HFF-Myc (cell line): ENCODE data around the gene ASPHD2.

Experiments
- DNase-seq: peaks from one replicate; pipeline ENCODE4 v3.0.0-alpha.2; 2011; ENCODE audit warnings: low read depth; ENCODE audit errors: extremely low read depth
- H3K4me3 ChIP-seq: replicated peaks from 2 replicates; pipeline ENCODE4 v1.5.1; 2011; ENCODE audit warnings: low read depth, mild to moderate bottlenecking, control low read depth, low read length
- TF ChIP-seq, protein P1 (sequence below): IDR thresholded peaks from 2 replicates; pipeline ENCODE4 v1.5.1; 2012; ENCODE audit warnings: mild to moderate bottlenecking, low read depth, low read length, control low read depth; ENCODE audit errors: missing control alignments

ASPHD2 gene

DNA sequence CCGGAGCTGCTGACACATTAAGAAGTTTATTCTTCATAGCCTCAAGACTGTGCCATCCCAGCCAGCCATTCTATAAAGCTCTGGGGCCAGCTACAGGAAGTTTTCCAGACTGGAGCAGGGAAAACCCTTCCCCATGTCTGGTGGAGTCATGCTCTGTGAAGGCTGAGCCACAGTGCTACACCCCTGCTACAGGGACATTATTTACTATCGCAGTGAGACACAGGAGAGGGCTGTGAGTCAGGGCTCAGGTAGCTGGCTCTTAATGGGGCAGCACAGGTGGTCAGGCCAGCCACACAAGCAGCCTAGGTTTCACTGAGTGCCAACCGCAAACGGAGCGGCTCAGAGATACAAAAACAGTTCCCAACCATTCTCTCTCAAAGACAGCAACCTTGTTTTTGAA is 42.5 kb downstream of the ASPHD2 start:
- peak; percentile 49 for DNase-seq

DNA sequence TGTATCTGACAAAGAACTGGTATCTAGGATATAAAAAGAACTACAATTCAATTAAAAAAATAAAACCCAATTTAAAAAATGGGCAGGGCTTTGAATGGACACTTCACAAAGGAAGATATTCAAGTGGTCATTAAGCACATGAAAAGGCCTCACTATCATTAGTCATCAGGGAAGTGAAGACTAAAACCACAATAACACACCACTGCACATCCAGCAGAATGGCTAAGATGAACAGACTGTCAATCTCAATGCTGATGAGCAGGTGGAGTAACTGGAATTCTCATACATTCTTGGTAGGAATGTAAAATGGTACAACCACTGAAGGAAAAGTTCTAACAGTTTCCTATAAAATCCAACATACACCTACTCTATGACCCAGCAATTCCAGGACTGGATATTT is 45.6 kb downstream of the ASPHD2 start:
- TF ChIP-seq, protein P1, sequence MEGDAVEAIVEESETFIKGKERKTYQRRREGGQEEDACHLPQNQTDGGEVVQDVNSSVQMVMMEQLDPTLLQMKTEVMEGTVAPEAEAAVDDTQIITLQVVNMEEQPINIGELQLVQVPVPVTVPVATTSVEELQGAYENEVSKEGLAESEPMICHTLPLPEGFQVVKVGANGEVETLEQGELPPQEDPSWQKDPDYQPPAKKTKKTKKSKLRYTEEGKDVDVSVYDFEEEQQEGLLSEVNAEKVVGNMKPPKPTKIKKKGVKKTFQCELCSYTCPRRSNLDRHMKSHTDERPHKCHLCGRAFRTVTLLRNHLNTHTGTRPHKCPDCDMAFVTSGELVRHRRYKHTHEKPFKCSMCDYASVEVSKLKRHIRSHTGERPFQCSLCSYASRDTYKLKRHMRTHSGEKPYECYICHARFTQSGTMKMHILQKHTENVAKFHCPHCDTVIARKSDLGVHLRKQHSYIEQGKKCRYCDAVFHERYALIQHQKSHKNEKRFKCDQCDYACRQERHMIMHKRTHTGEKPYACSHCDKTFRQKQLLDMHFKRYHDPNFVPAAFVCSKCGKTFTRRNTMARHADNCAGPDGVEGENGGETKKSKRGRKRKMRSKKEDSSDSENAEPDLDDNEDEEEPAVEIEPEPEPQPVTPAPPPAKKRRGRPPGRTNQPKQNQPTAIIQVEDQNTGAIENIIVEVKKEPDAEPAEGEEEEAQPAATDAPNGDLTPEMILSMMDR: no peak
- no peak overlapping the region for H3K4me3 ChIP-seq
- DNase-seq: no peak

More for the DNA sequence above, 42.5 kb downstream of the ASPHD2 start:
- TF ChIP-seq, protein P1: no peak
- H3K4me3 ChIP-seq: no peak overlapping the region

DNA sequence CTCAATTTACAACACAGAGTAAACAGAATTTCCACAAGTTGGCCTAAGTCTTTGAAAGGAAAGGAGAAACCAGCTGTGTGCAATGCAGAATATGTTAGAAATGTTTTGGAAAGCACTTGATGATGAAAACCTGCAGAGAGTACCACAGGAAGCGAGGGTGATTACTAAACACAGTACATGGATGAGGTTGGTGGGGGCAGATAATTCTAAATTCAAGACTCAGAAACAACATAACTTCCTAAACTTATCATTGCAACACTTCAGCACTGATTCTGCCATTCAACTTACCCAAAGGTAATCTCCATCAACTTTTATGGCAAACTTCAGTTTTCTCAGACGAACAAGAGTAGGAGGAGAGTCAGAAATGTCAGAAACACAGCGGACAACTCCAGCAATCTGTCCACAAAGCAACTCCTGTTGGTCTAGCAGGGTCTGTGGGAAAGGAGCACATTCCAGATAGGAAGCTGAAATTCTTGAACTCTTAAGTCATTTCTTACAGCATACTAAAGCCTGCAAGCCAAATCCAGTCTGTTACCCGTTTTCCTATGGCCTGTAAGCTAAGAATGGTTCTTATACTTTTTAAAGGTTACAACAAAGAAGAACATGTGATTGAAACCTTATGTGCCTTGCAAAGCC is 47.8 kb downstream of the ASPHD2 start:
- TF ChIP-seq, protein P1: no peak
- no peak for DNase-seq
- no peak overlapping the region for H3K4me3 ChIP-seq

DNA sequence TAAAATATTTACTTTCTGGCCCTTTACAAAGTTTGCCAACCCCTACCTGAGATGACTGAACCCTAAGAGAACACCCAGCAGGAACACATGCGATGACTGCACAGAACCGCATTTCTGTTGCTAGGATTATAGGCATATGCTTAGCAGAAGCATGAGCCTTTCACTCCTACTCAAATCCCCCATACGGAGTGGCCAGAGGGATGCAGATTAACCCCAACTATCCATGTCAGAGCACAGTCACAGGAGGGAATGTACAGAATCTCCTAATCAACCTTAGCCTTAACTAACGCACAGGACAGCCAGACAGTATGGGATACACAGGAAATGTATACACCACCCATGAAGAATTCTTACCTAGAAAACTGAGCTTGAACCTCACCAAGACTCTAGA is 48.3 kb downstream of the ASPHD2 start:
- H3K4me3 ChIP-seq: no peak overlapping the region
- TF ChIP-seq, protein P1: no peak
- no peak for DNase-seq

DNA sequence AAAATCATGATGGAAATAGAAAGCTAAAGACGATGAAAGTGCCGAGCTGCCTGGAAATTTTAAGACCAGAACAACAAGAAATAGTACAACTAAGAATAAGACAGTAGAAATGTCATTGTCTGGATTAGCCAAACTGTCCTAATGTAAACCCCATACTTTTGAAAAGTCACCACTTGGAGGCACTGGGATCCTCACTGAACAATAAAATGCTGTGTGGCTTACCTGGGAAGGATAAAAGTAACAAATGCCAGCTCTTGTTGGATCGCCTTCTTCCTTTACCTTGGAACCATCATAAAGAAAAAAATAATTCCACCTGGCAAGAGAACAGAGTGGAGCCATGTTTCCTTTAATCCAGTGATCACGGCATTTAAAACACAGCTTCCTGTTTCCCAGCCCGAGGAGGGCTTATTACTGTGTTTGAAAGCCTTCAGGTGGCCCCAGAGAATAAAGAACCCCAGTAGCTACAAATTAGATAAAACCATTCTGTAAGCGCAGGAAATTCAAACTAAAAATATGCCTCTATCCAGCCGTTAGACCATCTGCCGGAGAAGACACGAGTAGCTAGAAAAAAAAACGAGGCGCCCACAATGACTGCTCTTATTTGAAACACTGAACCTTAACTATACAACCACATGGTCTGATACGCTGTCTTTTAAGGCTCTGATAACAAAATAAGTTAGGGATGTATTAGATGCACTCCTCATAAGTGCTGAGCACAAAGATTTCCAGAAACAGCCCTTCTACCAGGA is 50.2 kb downstream of the ASPHD2 start:
- TF ChIP-seq, protein P1: no peak
- DNase-seq: no peak
- peak overlapping the region; percentile 17 for H3K4me3 ChIP-seq

DNA sequence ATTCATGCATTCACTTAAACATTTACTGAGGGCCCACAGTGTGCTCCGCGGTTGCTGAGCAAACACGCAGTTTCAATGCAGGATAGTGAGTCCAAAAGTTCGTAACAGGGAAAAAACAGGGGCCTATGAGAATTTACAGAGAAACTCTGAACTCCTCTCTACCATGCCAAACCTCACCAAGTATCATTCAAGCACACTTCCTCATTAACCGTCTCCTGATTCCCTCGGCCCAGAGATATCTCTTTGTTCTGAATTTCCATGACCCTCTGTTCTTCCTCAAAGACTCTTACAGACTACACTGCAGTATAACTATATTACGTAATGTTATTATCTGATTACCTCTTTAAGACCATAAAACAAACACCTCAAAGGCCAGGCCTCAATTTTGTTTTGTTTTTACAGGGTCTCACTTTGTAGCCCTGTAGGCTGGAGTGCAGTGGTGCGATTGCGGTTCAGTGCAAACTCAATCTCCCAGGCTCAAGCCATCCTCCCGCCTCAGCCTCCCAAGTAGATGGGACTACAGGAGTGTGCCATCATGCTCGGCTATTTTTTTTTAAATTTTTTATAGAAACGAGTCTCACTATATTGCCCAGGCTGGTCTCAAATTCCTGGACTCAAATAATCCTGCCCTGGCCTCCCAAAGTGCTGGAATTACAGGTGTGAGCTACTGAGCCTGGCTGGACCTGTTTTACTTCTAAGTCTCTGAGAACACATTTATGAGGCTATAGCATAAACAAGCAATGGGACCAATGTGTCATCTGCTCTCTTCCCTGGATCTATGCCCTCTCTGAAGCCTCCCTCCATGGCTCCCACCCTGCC is 50.9 kb downstream of the ASPHD2 start:
- H3K4me3 ChIP-seq: peak overlapping the region; percentile 17
- TF ChIP-seq, protein P1: no peak
- no peak for DNase-seq
